Mesendoderm (in vitro differentiated cells): Measurements from ENCODE around the gene PTPRE.

Experiments used
- DNase-seq: peaks from one replicate; pipeline ENCODE4 v3.0.0; 2013
- H2AK5ac ChIP-seq: 2 replicates; pipeline ENCODE4 v1.6.1; 2013; ENCODE audit warnings: low read length, inconsistent platforms
- H2BK120ac ChIP-seq: 2 replicates; pipeline ENCODE4 v1.6.1; 2013; ENCODE audit warnings: low read depth, mild to moderate bottlenecking, low read length, moderate library complexity, mixed read lengths
- H2BK15ac ChIP-seq: replicated peaks from 2 replicates; pipeline ENCODE4 v1.6.1; 2013; ENCODE audit warnings: low read depth, mild to moderate bottlenecking, moderate library complexity
- H2BK5ac ChIP-seq: 2 replicates; pipeline ENCODE4 v1.6.1; 2013; ENCODE audit warnings: low read length, inconsistent platforms
- H3K18ac ChIP-seq: 2 replicates; pipeline ENCODE4 v1.6.1; 2013; ENCODE audit warnings: mild to moderate bottlenecking, low read length, mixed read lengths
- H3K23ac ChIP-seq: one replicate; pipeline ENCODE4 v1.6.1; 2013; ENCODE audit warnings: low read length
- H3K27ac ChIP-seq: 2 replicates; pipeline ENCODE4 v1.5.1; 2013; ENCODE audit warnings: low read depth, mild to moderate bottlenecking, inconsistent platforms, low read length, moderate library complexity
- H3K27me3 ChIP-seq: 2 replicates; pipeline ENCODE4 v1.6.1; 2013; ENCODE audit warnings: low read length, control low read depth, mild to moderate bottlenecking, inconsistent platforms; ENCODE audit not compliant: insufficient read depth, poor library complexity
- H3K36me3 ChIP-seq: 2 replicates; pipeline ENCODE4 v1.6.1; 2013; ENCODE audit warnings: low read length, inconsistent platforms; ENCODE audit not compliant: control insufficient read depth, insufficient read depth
- H3K4ac ChIP-seq: one replicate; pipeline ENCODE4 v1.6.1; 2013; ENCODE audit warnings: low read depth, mild to moderate bottlenecking, low read length, moderate library complexity
- H3K4me1 ChIP-seq: 2 replicates; pipeline ENCODE4 v1.6.1; 2013; ENCODE audit warnings: low read depth, low read length, inconsistent platforms; ENCODE audit not compliant: control insufficient read depth
- H3K4me2 ChIP-seq: 2 replicates; pipeline ENCODE4 v1.6.1; 2013; ENCODE audit warnings: low read length
- H3K4me3 ChIP-seq: 2 replicates; pipeline ENCODE4 v1.5.1; 2013; ENCODE audit warnings: mild to moderate bottlenecking, low read length
- H3K56ac ChIP-seq: one replicate; pipeline ENCODE4 v1.6.1; 2013; ENCODE audit warnings: low read length
- H3K79me1 ChIP-seq: 2 replicates; pipeline ENCODE4 v1.6.1; 2013; ENCODE audit warnings: low read length, inconsistent platforms
- H3K79me2 ChIP-seq: 2 replicates; pipeline ENCODE4 v1.6.1; 2013; ENCODE audit warnings: mild to moderate bottlenecking, low read length; ENCODE audit not compliant: control insufficient read depth, insufficient read depth
- H3K9ac ChIP-seq: 2 replicates; pipeline ENCODE4 v1.6.1; 2013; ENCODE audit warnings: low read length, inconsistent platforms
- H4K5ac ChIP-seq: one replicate; pipeline ENCODE4 v1.6.1; 2013; ENCODE audit warnings: low read length
- H4K8ac ChIP-seq: one replicate; pipeline ENCODE4 v1.6.1; 2013; ENCODE audit warnings: low read depth, mild to moderate bottlenecking, control low read depth, low read length, moderate library complexity
- WGBS: extraction: QIAGEN DNeasy Blood & Tissue Kit; methylation state at CpG from one replicate; pipeline ENCODE4 v1.1.7; 2013; ENCODE audit warnings: low lambda C conversion rate, missing lambda C conversion rate; ENCODE audit not compliant: insufficient coverage; ENCODE audit errors: extremely low coverage; 5-methylcytosine and 5-hydroxymethylcytosine counted together

PTPRE gene

DNA sequence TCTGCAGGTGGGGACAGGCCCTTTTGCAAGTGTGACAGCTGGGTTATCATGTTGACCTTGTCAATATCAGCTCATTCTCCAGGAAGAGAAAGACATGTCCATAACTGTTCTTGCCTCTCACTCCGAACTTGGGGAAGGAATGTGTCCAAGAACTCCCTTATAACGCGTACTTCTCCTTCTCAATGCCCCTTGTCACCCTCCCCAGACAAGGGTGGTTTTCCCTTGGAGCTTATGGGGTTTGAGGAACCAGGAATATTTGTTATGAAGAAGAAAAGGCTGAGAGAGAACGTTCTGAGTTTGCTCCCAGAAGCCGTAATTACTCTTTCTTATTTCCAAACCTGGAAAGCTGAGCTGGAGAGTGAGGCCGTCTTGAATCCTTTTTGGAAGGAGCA is 141.9 kb downstream of the PTPRE start:
- Histone ChIP-seq H3K27ac (no peak overlapping the region), H3K9ac (no peak overlapping the region), H3K4me3 (no peak overlapping the region), H3K18ac (no peak overlapping the region), H2BK120ac (no peak overlapping the region), H3K4ac (no peak overlapping the region), H4K8ac (no peak overlapping the region), H2BK5ac (no peak overlapping the region), H3K79me1 (no peaks in the 10 kb centered on the region), H2BK15ac (no peak overlapping the region), H2AK5ac (no peak overlapping the region), H3K36me3 (no peaks in the 10 kb centered on the region), H3K23ac (peak overlapping the region; percentile 24), H3K27me3 (no peaks in the 10 kb centered on the region), H4K5ac (no peak overlapping the region), H3K4me1 (no peaks in the 10 kb centered on the region), H3K56ac (no peak overlapping the region), H3K4me2 (no peak overlapping the region), H3K79me2 (no peaks in the 10 kb centered on the region)
- DNase-seq = no peak
- WGBS = no CpG with 5 or more reads among the region's 6 CpGs

DNA sequence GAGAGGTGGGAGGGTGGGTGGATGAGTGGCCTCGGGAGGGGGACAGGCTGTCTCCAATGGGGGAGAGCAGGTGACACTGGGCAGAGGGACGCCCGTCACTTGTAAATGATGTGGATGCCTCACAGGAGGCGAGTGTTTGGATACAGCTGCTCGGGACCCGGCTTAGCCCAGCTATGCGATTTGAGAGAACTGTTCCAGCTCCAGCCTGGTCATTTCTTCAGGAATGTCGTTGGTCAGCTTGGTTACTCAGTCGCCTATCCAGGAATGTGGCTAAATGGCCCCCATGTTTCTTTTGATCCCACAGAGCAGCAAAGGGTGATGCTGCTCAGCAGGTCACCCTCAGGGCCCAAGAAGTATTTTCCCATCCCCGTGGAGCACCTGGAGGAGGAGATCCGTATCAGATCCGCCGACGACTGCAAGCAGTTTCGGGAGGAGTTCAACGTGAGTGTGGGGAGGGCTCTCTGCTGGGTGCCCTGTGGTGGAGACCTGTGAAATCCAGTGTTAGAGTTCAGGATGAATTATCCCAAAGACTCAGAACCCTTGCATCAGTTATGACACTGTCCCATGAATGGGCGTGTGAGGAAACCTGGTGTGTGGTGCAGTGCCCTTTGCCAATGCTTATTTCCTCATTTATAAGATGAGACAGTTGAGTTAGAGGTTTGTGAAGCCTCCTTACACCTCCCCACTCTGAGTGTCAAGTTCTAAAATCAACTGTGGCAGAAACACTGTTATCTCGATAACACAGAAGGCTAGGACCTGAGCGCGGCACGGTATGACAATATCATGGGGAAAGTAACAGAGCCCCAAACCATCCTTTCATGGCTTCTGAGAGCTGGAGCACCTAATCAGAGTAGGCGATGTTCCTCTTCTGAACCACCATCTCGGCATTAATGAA is 142.6 kb downstream of the PTPRE start:
- Histone ChIP-seq H3K36me3 (no peaks in the 10 kb centered on the region), H4K5ac (no peak overlapping the region), H3K4me3 (no peak overlapping the region), H3K23ac (no peak overlapping the region), H3K56ac (no peak overlapping the region), H4K8ac (no peak overlapping the region), H2BK120ac (no peak overlapping the region), H3K27me3 (no peaks in the 10 kb centered on the region), H3K27ac (no peak overlapping the region), H3K79me1 (no peaks in the 10 kb centered on the region), H2BK5ac (no peak overlapping the region), H3K4me2 (no peak overlapping the region), H3K79me2 (no peaks in the 10 kb centered on the region), H2BK15ac (no peak overlapping the region), H3K4me1 (no peaks in the 10 kb centered on the region), H3K9ac (no peak overlapping the region), H3K4ac (no peak overlapping the region), H3K18ac (no peak overlapping the region), H2AK5ac (no peak overlapping the region)
- no CpG with 5 or more reads among the region's 23 CpGs for WGBS
- peak; percentile 19 for DNase-seq

DNA sequence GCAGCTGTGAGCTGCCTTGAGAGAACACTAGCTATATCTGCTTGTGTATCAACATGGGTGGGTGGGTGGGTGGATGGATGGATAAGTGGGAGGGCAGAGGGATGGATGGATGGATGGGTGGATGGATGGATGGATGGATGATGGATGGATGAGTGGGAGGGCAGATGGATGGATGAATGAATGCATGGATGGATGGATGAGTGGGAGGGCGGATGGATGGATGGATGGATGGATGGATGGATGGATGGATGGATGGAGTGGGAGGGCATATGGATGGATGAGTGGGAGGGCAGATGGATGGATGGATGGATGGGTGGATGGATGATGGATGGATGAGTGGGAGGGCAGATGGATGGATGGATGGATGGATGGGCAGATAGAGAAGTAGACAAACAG is 143.2 kb downstream of the PTPRE start:
- Histone ChIP-seq H3K79me1 (no peaks in the 10 kb centered on the region), H3K18ac (no peak overlapping the region), H3K23ac (no peak overlapping the region), H2BK15ac (no peak overlapping the region), H3K79me2 (no peaks in the 10 kb centered on the region), H3K56ac (no peak overlapping the region), H3K4ac (no peak overlapping the region), H3K27ac (no peak overlapping the region), H4K5ac (no peak overlapping the region), H3K27me3 (no peaks in the 10 kb centered on the region), H3K9ac (no peak overlapping the region), H3K36me3 (no peaks in the 10 kb centered on the region), H3K4me2 (no peak overlapping the region), H4K8ac (no peak overlapping the region), H2AK5ac (no peak overlapping the region), H2BK120ac (no peak overlapping the region), H3K4me3 (no peak overlapping the region), H2BK5ac (no peak overlapping the region), H3K4me1 (no peaks in the 10 kb centered on the region)
- DNase-seq = no peak
- no CpG with 5 or more reads among the region's 1 CpG for WGBS

DNA sequence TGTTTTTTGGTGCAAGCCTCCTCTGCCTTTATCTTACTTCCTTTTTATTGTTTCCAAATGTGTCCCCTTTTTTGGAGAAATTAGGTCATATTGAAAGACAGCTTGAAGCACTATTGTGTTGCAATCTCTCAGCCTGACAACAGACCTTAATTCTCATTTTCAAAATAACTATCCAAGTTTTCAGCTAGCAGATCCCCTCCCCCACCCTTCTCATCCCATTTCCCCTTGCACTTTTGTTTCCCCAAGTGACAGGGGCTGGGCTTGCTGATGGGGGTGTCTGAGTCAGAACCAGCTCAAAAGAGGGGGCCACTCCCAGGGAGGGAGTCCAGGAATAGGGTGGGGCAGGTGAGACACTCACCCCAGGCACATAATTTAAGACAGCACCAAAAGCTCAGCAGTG is 144.0 kb downstream of the PTPRE start:
- H3K4ac ChIP-seq = no peak overlapping the region
- H3K4me2 ChIP-seq = no peak overlapping the region
- H3K79me1 ChIP-seq = no peaks in the 10 kb centered on the region
- no peak overlapping the region for H3K23ac ChIP-seq
- H3K9ac ChIP-seq = no peak overlapping the region
- H3K79me2 ChIP-seq = no peaks in the 10 kb centered on the region
- no peak overlapping the region for H2BK5ac ChIP-seq
- H3K4me1 ChIP-seq = no peaks in the 10 kb centered on the region
- H2BK120ac ChIP-seq = no peak overlapping the region
- H3K27ac ChIP-seq = no peak overlapping the region
- H3K56ac ChIP-seq = no peak overlapping the region
- no peak for DNase-seq
- no peak overlapping the region for H2BK15ac ChIP-seq
- H3K27me3 ChIP-seq = no peaks in the 10 kb centered on the region
- H3K18ac ChIP-seq = no peak overlapping the region
- no peak overlapping the region for H4K5ac ChIP-seq
- no peak overlapping the region for H2AK5ac ChIP-seq
- H3K4me3 ChIP-seq = no peak overlapping the region
- H3K36me3 ChIP-seq = no peaks in the 10 kb centered on the region
- H4K8ac ChIP-seq = no peak overlapping the region

DNA sequence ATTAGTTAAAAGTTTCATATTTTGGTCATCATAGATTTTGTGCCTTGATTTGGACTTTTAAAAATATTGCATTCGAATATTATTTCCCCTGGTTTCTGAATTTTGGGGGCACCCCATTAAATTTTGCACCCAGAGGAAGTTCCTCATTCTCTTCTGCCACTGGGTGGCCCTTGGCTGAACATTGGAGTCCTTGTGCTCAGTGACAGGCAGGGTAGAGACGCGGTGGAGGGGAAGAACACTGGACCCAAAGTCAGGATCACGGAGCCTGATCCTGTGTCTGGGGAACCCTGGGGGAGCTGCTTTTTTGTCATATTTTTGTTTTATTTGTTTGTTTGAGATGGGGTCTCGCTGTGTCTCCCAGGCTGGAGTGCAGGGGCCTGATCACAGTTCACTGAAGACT is 144.6 kb downstream of the PTPRE start:
- H3K27me3 ChIP-seq = no peaks in the 10 kb centered on the region
- WGBS = no CpG with 5 or more reads among the region's 5 CpGs
- H3K4me3 ChIP-seq = no peak overlapping the region
- no peak overlapping the region for H3K9ac ChIP-seq
- H2BK5ac ChIP-seq = no peak overlapping the region
- H3K4me1 ChIP-seq = no peaks in the 10 kb centered on the region
- no peak overlapping the region for H2BK15ac ChIP-seq
- H3K4me2 ChIP-seq = no peak overlapping the region
- H3K18ac ChIP-seq = no peak overlapping the region
- H3K27ac ChIP-seq = no peak overlapping the region
- H4K8ac ChIP-seq = no peak overlapping the region
- no peaks in the 10 kb centered on the region for H3K79me2 ChIP-seq
- H2BK120ac ChIP-seq = no peak overlapping the region
- no peak overlapping the region for H2AK5ac ChIP-seq
- no peaks in the 10 kb centered on the region for H3K36me3 ChIP-seq
- H3K23ac ChIP-seq = no peak overlapping the region
- H3K4ac ChIP-seq = no peak overlapping the region
- no peak overlapping the region for H3K56ac ChIP-seq
- no peaks in the 10 kb centered on the region for H3K79me1 ChIP-seq
- DNase-seq = no peak
- H4K5ac ChIP-seq = no peak overlapping the region

DNA sequence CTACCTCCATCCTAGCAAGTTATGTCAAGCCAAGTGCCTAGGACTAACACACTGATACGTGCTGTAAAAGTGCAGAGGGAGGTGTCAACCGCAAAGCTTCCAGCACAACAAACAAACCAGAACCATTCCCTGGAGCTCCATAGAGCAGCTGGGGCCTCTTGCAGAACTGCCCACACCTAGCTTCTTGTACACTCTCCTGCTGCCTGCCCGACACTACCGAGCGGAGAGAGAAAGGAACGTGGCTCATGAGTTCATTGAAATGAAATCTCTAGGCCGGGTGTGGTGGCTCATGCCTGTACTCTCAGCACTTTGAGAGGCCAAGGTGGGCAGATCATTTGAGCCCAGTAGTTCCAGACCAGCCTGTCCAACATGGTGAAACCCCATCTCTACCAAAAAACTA is 145.8 kb downstream of the PTPRE start:
- no peak overlapping the region for H3K4ac ChIP-seq
- no CpG with 5 or more reads among the region's 7 CpGs for WGBS
- H3K4me3 ChIP-seq = no peak overlapping the region
- H3K36me3 ChIP-seq = no peaks in the 10 kb centered on the region
- H3K27ac ChIP-seq = no peak overlapping the region
- H3K56ac ChIP-seq = no peak overlapping the region
- H3K4me2 ChIP-seq = no peak overlapping the region
- no peak overlapping the region for H2AK5ac ChIP-seq
- H2BK5ac ChIP-seq = no peak overlapping the region
- DNase-seq = no peak
- H2BK15ac ChIP-seq = no peak overlapping the region
- H4K8ac ChIP-seq = no peak overlapping the region
- no peak overlapping the region for H4K5ac ChIP-seq
- no peaks in the 10 kb centered on the region for H3K79me2 ChIP-seq
- H3K23ac ChIP-seq = no peak overlapping the region
- no peak overlapping the region for H3K18ac ChIP-seq
- H2BK120ac ChIP-seq = no peak overlapping the region
- H3K79me1 ChIP-seq = no peaks in the 10 kb centered on the region
- H3K27me3 ChIP-seq = no peaks in the 10 kb centered on the region
- no peak overlapping the region for H3K9ac ChIP-seq
- no peaks in the 10 kb centered on the region for H3K4me1 ChIP-seq
